HG03354 (cell line): ENCODE data around the gene PLIN3.
A peak's percentile ranks its signal among the peaks of the same experiment; 100 is the strongest.
"Not testable (repeated sequence)": the region's sequence is repeated elsewhere in the genome, so short reads cannot be mapped to it uniquely, and the experiment has no call there.

Source experiments
- ATAC-seq: cut with Tn5 transposase; IDR thresholded peaks from one replicate; pipeline ENCODE4 v1.9.1; 2021; ENCODE audit warnings: mild to moderate bottlenecking; ENCODE audit not compliant: unreplicated experiment, poor library complexity, severe bottlenecking

The PLIN3 gene

DNA sequence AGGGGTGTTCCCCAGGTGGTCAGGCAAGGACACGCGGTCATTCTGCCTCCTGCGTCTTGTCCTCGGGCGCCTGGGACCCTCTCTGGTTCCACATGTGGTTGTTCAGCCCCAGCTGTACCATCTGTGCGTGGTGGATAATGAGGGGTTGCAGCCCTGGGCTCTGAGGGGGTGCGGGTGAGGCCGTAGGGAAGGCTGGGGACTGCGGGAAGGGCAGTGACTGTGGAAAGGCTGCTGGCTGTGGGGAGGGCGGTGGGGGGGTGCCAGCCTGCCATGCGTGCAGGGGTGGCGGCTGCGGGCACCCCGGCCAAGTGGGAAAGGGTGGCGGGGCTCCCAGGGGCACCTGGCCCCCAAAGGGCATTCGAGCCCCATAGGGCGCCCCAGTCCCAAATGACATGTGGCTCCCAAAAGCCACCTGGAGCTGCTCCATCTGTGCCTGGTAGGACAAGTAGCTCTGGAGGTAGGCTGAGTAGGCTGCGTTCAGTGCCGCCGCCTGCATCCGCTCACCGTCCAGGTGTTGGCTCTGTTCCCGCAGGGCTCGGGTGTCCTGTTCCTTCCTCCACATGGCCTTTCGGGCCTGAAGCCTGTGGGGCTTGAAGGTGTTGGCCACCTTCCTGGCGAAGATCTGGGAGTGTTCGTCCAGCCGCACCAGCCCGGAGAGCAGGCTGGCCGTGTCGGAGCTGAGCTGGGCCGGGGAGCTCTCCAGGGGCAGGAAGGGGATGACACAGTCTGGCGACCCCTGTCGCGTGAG lies 51.1 kb downstream of the PLIN3 start:
- ATAC-seq, result no peak

GRCh38 chr19:4815426-4816201 lies 51.9 kb downstream of the PLIN3 start:
- ATAC-seq, result peak; percentile 68

DNA sequence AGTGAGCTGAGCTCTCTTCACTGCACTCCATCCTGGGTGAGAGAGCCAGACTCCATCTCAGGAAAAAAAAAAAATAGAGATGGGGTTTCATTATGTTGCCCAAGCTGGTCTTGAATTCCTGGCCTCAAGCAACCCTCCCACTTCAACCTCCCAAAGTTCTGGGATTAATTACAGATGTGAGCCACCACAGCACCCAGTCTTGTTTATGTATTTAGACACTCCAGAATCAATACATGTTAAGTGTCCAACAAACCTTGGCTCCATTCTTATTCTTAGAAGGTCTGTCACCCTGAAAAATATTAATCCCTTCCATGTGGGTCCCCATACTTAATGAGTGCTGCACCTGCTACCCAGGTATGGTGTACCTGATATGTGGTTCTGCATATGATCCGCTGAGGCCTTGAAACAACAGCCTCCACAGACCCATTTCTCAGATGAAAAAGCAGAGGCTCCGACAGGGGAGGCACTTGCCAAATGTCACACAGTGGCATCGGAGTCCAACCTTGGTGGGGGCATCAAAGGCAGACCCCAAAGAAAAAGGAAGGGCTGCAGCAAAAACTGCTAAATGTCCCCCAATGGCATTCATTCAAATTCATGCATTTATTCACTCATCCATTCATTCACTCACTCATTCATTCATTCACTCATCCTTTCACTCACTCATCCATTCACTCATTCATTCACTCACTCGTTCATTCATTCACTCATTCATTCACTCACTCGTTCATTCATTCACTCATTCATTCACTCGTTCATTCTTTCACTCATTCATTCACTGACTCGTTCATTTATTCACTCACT lies 52.6 kb downstream of the PLIN3 start:
- ATAC-seq, result no peak

DNA sequence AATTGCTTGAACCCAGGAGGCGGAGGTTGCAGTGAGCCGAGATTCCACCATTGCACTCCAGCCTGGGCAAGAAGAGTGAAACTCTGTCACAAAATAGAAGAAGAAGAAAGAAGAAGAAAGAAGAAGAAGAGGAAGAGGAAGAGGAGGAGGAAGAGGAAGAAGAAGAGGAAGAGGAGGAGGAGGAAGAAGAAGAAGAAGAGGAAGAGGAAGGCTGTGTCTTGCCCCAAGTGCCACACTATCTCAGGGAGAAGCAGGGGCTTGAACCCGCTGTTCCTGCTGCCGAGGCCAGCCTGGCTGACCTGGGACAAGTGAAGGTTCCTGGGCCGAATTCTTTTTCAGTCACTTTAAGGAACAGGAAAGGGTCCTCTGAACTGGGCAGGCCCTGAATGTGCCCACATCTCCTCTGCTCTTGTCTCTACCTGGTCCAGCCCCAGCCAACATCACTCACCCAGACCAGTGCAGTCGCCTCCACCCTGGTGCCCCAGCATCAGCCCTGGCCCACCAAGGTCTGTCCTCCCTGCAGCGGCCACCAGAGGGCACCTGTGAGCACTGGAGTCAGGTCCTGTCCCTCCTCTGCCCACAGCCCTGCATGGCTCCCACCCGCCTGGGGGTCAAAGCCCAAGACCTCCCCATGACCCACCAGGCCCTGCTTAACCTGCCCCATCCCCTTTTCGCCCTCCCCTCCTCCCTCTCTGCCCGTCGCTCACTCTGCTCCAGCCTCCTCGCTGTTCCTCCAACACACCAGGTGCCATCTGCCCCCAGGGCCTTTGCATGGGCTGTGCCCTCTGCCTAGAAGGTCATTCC lies 55.9 kb downstream of the PLIN3 start:
- no peak for ATAC-seq

GRCh38 chr19:4807188-4807587 lies 60.3 kb downstream of the PLIN3 start:
- no peak for ATAC-seq

DNA sequence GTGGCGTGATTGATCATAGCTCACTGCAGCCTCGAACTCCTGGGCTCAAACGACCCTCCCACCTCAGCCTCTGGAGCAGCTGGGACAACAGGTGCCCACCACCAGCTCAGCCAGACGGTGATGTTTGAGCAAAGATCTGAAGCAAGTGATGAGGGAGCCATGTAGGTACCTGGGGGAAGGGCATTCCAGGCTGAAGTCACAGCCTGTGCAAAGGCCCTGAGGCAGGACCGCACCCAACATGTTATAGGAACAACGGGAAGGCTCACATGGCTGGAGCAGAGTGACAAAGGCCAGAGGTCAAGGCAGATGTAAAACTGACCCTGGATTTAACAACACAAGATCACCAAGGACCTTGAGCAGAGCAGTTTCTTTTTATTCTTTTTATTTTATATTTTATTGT lies 61.1 kb downstream of the PLIN3 start:
- ATAC-seq, result no peak

DNA sequence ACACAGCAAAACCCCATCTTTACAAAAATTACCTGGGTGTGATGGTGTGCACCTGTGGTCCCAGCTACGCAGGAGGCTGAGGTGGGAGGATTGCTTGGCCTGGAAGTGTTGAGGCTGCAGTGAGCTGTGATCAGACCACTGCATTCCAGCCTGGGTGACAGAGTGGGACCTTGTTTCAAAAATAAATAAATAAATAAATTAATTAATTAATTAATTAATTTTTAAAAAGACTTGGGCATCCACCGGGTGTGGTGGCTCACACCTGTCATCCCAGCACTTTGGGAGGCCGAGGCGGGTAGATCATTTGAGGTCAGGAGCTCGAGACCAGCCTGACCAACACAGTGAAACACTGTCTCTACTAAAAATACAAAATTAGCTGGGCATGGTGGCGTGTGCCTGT lies 62.3 kb downstream of the PLIN3 start:
- ATAC-seq, result not testable (repeated sequence)

- no peak for ATAC-seq
These were observed 63.5 kb downstream of the PLIN3 start for GRCh38 chr19:4803736-4804695.

DNA sequence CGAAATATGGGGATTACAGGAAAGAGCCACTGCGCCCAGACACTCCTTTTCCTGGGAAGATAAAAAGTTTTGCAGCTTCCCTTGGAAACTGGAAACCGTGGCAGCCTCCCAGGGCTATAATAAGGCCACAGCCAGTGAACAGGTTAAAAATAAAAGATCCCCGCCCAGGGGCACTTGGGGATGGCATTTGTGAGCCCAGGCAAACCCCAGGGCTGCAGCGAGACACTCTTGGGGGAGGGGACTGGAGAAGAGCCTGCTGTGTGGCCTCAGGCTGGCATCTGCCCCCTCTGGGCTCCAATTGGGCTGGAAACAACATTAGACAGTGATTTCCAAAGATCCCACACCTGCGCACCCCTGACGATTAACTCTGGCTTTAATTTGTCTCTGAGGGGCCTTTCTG lies 64.8 kb downstream of the PLIN3 start:
- no peak for ATAC-seq

DNA sequence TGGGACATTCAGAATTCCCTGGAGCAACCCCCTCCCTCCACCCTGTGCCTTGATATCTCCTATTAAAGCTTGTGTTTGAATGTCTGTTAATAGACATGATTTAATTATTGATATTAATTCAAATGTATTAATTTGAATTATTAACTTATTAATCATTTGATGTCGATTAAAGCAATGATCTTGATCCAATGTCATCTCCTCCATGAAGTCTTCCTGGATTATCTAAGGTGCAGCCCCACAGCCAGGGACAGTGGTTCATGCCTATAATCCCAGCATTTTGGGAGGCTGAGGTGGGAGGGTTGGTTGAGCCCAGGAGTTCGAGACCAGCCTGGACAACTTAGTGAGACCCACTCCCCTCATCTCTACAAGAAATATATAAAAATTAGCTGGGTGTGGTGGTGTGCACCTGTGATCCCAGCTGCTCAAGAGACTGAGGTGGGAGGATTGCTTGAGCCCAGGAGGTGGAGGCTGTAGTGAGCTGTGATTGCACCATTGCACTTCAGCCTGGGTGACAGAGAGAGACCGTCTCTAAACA lies 66.3 kb downstream of the PLIN3 start:
- no peak for ATAC-seq

DNA sequence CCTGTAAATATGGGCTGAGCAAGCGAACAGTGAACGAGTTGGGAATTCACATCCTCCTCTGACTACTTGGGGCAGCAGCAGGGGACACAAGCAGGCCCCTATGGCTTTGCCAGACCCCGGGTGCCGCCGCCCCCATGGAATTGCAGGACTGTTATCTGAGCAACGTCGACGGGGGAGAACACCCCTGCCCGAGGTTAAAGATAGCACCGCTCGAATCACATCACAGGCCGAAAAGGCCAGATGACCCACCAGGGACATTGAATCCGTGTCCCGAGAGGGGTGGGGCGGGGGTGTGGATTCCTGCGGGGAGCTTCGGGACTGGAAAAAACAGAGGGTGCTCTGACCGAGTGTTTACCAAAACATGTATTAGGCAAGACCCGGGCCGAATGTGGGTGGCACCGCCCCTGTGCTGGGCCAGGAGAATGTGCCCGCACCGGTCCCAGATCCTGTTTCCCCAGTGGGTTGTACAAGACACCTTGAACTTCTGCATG lies 66.8 kb downstream of the PLIN3 start:
- ATAC-seq, result no peak

DNA sequence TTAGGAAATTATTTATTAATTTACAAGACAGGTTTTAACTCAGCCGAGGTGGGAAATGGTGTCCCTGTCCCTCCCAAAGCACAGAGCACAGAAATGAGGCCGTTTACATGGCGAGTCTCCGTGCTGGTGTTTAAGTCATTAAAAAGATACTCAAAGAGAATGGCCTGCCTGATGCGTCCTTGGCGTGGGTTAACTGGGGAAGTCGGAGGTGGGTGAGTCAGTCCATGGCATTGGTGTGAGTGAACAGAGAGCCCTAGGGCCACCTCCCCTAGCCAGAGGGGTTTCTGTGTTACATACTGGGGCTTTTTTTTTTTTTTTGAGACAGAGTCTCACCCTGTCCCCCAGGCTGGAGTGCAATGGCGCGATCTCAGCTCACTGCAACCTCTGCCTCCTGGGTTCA lies 72.1 kb downstream of the PLIN3 start:
- ATAC-seq, result no peak

GRCh38 chr19:4794971-4795370 lies 72.5 kb downstream of the PLIN3 start:
- ATAC-seq, result no peak

GRCh38 chr19:4793278-4793677 lies 74.2 kb downstream of the PLIN3 start:
- not testable (repeated sequence) for ATAC-seq

- not testable (repeated sequence) for ATAC-seq
These were observed 74.6 kb downstream of the PLIN3 start for GRCh38 chr19:4792866-4793195.

DNA sequence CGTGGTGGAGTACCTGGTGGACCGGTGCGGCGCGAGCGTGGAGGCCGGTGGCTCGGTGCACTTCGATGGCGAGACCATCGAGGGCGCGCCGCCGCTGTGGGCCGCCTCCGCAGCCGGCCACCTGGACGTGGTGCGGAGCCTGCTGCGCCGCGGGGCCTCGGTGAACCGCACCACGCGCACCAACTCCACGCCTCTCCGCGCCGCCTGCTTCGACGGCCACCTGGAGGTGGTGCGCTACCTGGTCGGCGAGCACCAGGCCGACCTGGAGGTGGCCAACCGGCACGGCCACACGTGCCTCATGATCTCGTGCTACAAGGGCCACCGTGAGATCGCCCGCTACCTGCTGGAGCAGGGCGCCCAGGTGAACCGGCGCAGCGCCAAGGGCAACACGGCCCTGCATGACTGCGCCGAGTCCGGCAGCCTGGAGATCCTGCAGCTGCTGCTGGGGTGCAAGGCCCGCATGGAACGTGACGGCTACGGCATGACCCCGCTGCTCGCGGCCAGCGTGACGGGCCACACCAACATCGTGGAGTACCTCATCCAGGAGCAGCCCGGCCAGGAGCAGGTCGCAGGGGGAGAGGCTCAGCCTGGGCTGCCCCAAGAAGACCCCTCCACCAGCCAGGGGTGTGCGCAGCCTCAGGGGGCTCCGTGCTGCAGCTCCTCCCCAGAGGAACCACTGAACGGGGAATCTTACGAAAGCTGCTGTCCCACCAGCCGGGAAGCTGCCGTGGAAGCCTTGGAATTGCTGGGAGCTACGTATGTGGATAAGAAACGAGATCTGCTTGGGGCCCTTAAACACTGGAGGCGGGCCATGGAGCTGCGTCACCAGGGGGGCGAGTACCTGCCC lies 75.2 kb downstream of the PLIN3 start:
- not testable (repeated sequence) for ATAC-seq

DNA sequence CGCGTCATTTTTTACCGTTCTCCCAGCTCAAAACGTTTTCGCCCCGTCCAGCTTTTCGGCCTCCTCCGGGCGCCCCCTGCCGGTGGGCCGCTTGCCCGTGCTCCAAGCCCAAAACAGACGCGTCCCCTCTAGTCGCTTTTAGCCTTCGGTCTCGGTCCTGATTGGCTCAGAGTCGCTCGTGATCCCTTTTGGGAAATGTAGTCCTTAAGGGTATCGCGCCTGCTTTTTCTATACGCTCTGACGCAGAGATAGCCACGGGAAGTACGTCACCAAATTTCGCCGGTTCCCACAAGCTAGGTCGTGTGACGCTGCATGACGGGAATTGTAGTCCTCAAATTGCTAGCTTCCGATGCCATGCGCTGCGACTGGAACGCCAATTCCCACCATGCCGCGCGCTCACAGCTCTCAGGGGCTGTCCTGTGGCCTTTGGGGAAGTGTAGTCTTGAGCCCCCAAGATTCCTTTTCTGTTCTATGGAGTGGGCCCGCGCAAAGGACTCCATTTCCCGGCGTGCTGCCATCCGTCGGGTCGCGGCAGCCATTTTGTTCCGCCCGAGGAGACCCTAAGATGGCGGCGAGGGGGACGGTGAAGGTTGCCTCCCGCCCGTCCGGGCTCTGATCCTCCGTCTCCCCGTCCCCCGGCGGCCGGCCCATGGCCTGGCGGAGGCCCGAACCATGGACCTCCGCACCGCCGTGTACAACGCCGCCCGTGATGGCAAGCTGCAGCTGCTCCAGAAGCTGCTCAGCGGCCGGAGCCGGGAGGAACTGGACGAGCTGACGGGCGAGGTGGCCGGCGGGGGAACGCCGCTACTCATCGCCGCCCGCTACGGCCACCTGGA lies 76.1 kb downstream of the PLIN3 start, which contains the start of gene FEM1A:
FEM1A (plus strand) TSS at position 552 of the 836 bp plus-strand sequence; CDS start at position 673, 121 bp downstream.
- ATAC-seq, result peak; percentile 91
